ENCODE results near the gene CACNG1. TPM values are rescaled to one million over a fixed set of nuclear protein-coding genes. Genes with fewer than 3 reads are reported as not detected.
"Not testable (repeated sequence)": the region's sequence is repeated elsewhere in the genome, so short reads cannot be mapped to it uniquely, and the experiment has no call there.

The CACNG1 gene
- total and polyA plus RNA-seq, 2 experiments from 2014 or later = not detected

GRCh38 chr17:67035131-67036083 lies 8.9 kb upstream of the CACNG1 start:
- H3K4me1 ChIP-seq (ENCODE audit: insufficient read depth) = no peaks in the 10 kb centered on the region
- no peaks in the 10 kb centered on the region for H3K79me2 ChIP-seq
- 86% methylated on average over 11 of the region's 11 CpGs for WGBS (ENCODE audit: low lambda C conversion rate, missing lambda C conversion rate)
- H3K9me2 ChIP-seq (replicated peaks; ENCODE audit: insufficient read depth) = no peaks in the 10 kb centered on the region
- H4K20me1 ChIP-seq (ENCODE audit: insufficient read depth, poor library complexity, severe bottlenecking) = no peaks in the 10 kb centered on the region
- no peak for DNase-seq (ENCODE audit: low spot score)
- H3K4me2 ChIP-seq = no peak overlapping the region
- H3K27me3 ChIP-seq = no peaks in the 10 kb centered on the region
- no peaks in the 10 kb centered on the region for H3K36me3 ChIP-seq (replicated peaks; ENCODE audit: insufficient read depth, low read depth)
- H3K27ac ChIP-seq = no peak overlapping the region
- H3K9me3 ChIP-seq (ENCODE audit: low read depth) = no peaks in the 10 kb centered on the region
- H2AFZ ChIP-seq = no peak overlapping the region
- TF ChIP-seq CTCF (IDR thresholded peaks at IDR 0.05; ENCODE audit: poor library complexity) = no peak
- no peak for TF ChIP-seq EZH2 (IDR thresholded peaks at IDR 0.05; ENCODE audit: borderline replicate concordance)
- TF ChIP-seq EZH2phosphoT487 (IDR thresholded peaks at IDR 0.05; ENCODE audit: low read depth, severe bottlenecking, unreplicated experiment) = no peak
- H3K4me3 ChIP-seq = no peak overlapping the region

GRCh38 chr17:67038861-67039365 lies 5.4 kb upstream of the CACNG1 start:
- H3K4me2 ChIP-seq = no peak overlapping the region
- no peaks in the 10 kb centered on the region for H3K27me3 ChIP-seq
- H3K36me3 ChIP-seq (replicated peaks; ENCODE audit: insufficient read depth, low read depth) = no peaks in the 10 kb centered on the region
- H2AFZ ChIP-seq = no peak overlapping the region
- H4K20me1 ChIP-seq (ENCODE audit: insufficient read depth, poor library complexity, severe bottlenecking) = no peaks in the 10 kb centered on the region
- H3K27ac ChIP-seq = no peak overlapping the region
- H3K9me3 ChIP-seq (ENCODE audit: low read depth) = no peaks in the 10 kb centered on the region
- no peak for DNase-seq (ENCODE audit: low spot score)
- H3K4me3 ChIP-seq = no peak overlapping the region
- no peaks in the 10 kb centered on the region for H3K79me2 ChIP-seq
- H3K9me2 ChIP-seq (replicated peaks; ENCODE audit: insufficient read depth) = no peaks in the 10 kb centered on the region
- WGBS (ENCODE audit: low lambda C conversion rate, missing lambda C conversion rate) = 22% methylated on average over 5 of the region's 5 CpGs
- H3K4me1 ChIP-seq (ENCODE audit: insufficient read depth) = no peaks in the 10 kb centered on the region
- TF ChIP-seq EZH2phosphoT487 (IDR thresholded peaks at IDR 0.05; ENCODE audit: low read depth, severe bottlenecking, unreplicated experiment) (no peak), EZH2 (IDR thresholded peaks at IDR 0.05; ENCODE audit: borderline replicate concordance) (no peak), CTCF (IDR thresholded peaks at IDR 0.05; ENCODE audit: poor library complexity) (no peak)

GRCh38 chr17:67040652-67041051 lies 3.7 kb upstream of the CACNG1 start:
- 90% methylated on average over 6 of the region's 6 CpGs for WGBS (ENCODE audit: low lambda C conversion rate, missing lambda C conversion rate)
- Histone ChIP-seq H2AFZ (no peak overlapping the region), H3K9me2 (replicated peaks; ENCODE audit: insufficient read depth) (no peaks in the 10 kb centered on the region), H3K4me2 (no peak overlapping the region), H3K79me2 (no peaks in the 10 kb centered on the region), H3K4me3 (no peak overlapping the region), H4K20me1 (ENCODE audit: insufficient read depth, poor library complexity, severe bottlenecking) (no peaks in the 10 kb centered on the region), H3K4me1 (ENCODE audit: insufficient read depth) (no peaks in the 10 kb centered on the region), H3K27ac (no peak overlapping the region), H3K9me3 (ENCODE audit: low read depth) (no peaks in the 10 kb centered on the region), H3K36me3 (replicated peaks; ENCODE audit: insufficient read depth, low read depth) (no peaks in the 10 kb centered on the region), H3K27me3 (no peaks in the 10 kb centered on the region)
- TF ChIP-seq EZH2 (IDR thresholded peaks at IDR 0.05; ENCODE audit: borderline replicate concordance) (no peak), EZH2phosphoT487 (IDR thresholded peaks at IDR 0.05; ENCODE audit: low read depth, severe bottlenecking, unreplicated experiment) (no peak), CTCF (IDR thresholded peaks at IDR 0.05; ENCODE audit: poor library complexity) (no peak)
- no peak for DNase-seq (ENCODE audit: low spot score)

- H3K27ac ChIP-seq; H3K9me2 ChIP-seq (replicated peaks; ENCODE audit: insufficient read depth); H3K4me2 ChIP-seq; H4K20me1 ChIP-seq (ENCODE audit: insufficient read depth, poor library complexity, severe bottlenecking); H2AFZ ChIP-seq; H3K79me2 ChIP-seq; H3K27me3 ChIP-seq; H3K4me1 ChIP-seq (ENCODE audit: insufficient read depth); DNase-seq (ENCODE audit: low spot score); H3K36me3 ChIP-seq (replicated peaks; ENCODE audit: insufficient read depth, low read depth); H3K9me3 ChIP-seq (ENCODE audit: low read depth); H3K4me3 ChIP-seq: not testable (repeated sequence)
- 96% methylated on average over 5 of the region's 5 CpGs for WGBS (ENCODE audit: low lambda C conversion rate, missing lambda C conversion rate)
Observed at GRCh38 chr17:67041119-67041518, 3.2 kb upstream of the CACNG1 start.

All from hepatocyte (in vitro differentiated cells).